GM19239 (cell line): Measurements from ENCODE around the gene TNFRSF14.

Experiments
- DNase-seq: peaks from one replicate; pipeline ENCODE4 v3.0.0; 2011; ENCODE audit warnings: low spot score; ENCODE audit not compliant: insufficient read length
- FAIRE-seq: peaks from 2 replicates; lab custom pipeline; 2011; peaks lifted over from hg19 to GRCh38; lab: Jason Lieb, UNC

The TNFRSF14 gene

GRCh38 chr1:2584686-2585317, 28.6 kb downstream of the TNFRSF14 start:
- DNase-seq (no peak), FAIRE-seq (peak; percentile 23)

- peak; percentile 93 for FAIRE-seq
Observed at GRCh38 chr1:2585318-2586092, 29.3 kb downstream of the TNFRSF14 start.

GRCh38 chr1:2586154-2587070, 30.2 kb downstream of the TNFRSF14 start, which contains the start of gene PRXL2B:
PRXL2B (plus strand) TSS chr1:2586777; CDS start chr1:2586886, 109 bp downstream.
- FAIRE-seq = peak; percentile 96
- peak; percentile 97 for DNase-seq

More at GRCh38 chr1:2585318-2586092, 29.3 kb downstream of the TNFRSF14 start:
- DNase-seq = peak; percentile 64

GRCh38 chr1:2587071-2587859, 31.1 kb downstream of the TNFRSF14 start:
- FAIRE-seq = no peak
- DNase-seq = peak; percentile 54

GRCh38 chr1:2587860-2588571, 31.8 kb downstream of the TNFRSF14 start:
- FAIRE-seq (no peak), DNase-seq (no peak)

- DNase-seq (no peak), FAIRE-seq (no peak)
Observed at GRCh38 chr1:2588661-2589430, 32.7 kb downstream of the TNFRSF14 start.

- FAIRE-seq (no peak), DNase-seq (no peak)
Observed at GRCh38 chr1:2589431-2590232, 33.5 kb downstream of the TNFRSF14 start.

GRCh38 chr1:2590233-2591141, 34.3 kb downstream of the TNFRSF14 start:
- no peak for DNase-seq

GRCh38 chr1:2591233-2591580, 35.0 kb downstream of the TNFRSF14 start:
- FAIRE-seq (no peak), DNase-seq (no peak)

More at GRCh38 chr1:2590233-2591141, 34.3 kb downstream of the TNFRSF14 start:
- no peak for FAIRE-seq

- DNase-seq = no peak
- no peak for FAIRE-seq
Observed at GRCh38 chr1:2591581-2592261, 35.5 kb downstream of the TNFRSF14 start.

GRCh38 chr1:2592672-2593071, 36.5 kb downstream of the TNFRSF14 start:
- FAIRE-seq = no peak
- no peak for DNase-seq

GRCh38 chr1:2593251-2593878, 37.2 kb downstream of the TNFRSF14 start:
- DNase-seq (no peak), FAIRE-seq (no peak)

- DNase-seq (no peak), FAIRE-seq (no peak)
Observed at GRCh38 chr1:2594001-2594640, 38.0 kb downstream of the TNFRSF14 start.

GRCh38 chr1:2594641-2595131, 38.5 kb downstream of the TNFRSF14 start:
- FAIRE-seq (no peak), DNase-seq (no peak)

GRCh38 chr1:2595261-2595811, 39.2 kb downstream of the TNFRSF14 start:
- DNase-seq (no peak), FAIRE-seq (no peak)
